Measurements from ENCODE around the gene ANKRD10. TPM values are rescaled to one million over a fixed set of nuclear protein-coding genes. Genes with fewer than 3 reads are reported as not detected.

ANKRD10 gene
- total RNA-seq, 1 donor from 2014 or later = 157 TPM

DNA sequence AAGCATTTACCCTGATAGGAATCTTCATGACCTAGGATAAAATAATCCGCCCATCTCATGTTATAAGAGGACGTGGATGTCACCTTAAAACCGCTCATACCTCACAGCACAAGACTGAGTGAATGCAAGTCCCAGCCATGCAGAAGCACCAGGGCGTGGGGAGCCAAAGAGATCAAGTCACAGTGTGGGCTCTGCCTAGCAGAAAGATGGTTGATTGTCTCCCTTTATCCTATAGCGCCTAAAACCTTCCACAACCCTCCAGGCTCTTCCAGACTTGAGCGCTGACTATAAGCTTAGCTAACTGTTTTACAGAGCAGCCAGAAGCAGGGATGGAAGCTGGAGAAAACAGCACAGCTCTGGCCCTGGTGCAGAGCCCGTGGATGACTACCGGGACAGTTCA lies 6.8 kb upstream of the ANKRD10 start:
- Histone ChIP-seq H4K20me1 (ENCODE audit: insufficient read depth, low read length) (no peaks in the 10 kb centered on the region), H3K27ac (ENCODE audit: low read depth, low read length) (no peak overlapping the region), H3K27me3 (ENCODE audit: insufficient read depth, low read length) (peaks cover 11% of the 10 kb centered on the region), H3K9ac (ENCODE audit: low read length) (no peak overlapping the region), H3K4me3 (ENCODE audit: insufficient read depth, low read depth, low read length) (no peak overlapping the region), H3K79me2 (ENCODE audit: insufficient read depth, low read length) (no peaks in the 10 kb centered on the region), H3K36me3 (ENCODE audit: insufficient read depth, low read length) (no peaks in the 10 kb centered on the region), H3K4me2 (ENCODE audit: low read length) (no peak overlapping the region), H3K9me3 (ENCODE audit: insufficient read depth, low read depth, low read length) (no peaks in the 10 kb centered on the region), H2AFZ (ENCODE audit: low read depth, low read length) (no peak overlapping the region), H3K4me1 (ENCODE audit: insufficient read depth, low read length) (peaks cover 4% of the 10 kb centered on the region)
- no peak for DNase-seq (ENCODE audit: low read depth)
- TF ChIP-seq EZH2 (IDR thresholded peaks at IDR 0.05; ENCODE audit: insufficient read depth, low read length) = no peak
- TF ChIP-seq, protein P1, sequence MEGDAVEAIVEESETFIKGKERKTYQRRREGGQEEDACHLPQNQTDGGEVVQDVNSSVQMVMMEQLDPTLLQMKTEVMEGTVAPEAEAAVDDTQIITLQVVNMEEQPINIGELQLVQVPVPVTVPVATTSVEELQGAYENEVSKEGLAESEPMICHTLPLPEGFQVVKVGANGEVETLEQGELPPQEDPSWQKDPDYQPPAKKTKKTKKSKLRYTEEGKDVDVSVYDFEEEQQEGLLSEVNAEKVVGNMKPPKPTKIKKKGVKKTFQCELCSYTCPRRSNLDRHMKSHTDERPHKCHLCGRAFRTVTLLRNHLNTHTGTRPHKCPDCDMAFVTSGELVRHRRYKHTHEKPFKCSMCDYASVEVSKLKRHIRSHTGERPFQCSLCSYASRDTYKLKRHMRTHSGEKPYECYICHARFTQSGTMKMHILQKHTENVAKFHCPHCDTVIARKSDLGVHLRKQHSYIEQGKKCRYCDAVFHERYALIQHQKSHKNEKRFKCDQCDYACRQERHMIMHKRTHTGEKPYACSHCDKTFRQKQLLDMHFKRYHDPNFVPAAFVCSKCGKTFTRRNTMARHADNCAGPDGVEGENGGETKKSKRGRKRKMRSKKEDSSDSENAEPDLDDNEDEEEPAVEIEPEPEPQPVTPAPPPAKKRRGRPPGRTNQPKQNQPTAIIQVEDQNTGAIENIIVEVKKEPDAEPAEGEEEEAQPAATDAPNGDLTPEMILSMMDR (IDR thresholded peaks at IDR 0.05; ENCODE audit: insufficient read depth, low read depth, low read length) = no peak
- Mint-ChIP-seq H3K4me1 (ENCODE audit: low read depth, unreplicated experiment) (peaks cover 11% of the 10 kb centered on the region), H3K27ac (ENCODE audit: unreplicated experiment) (no peak overlapping the region), H3K27me3 (ENCODE audit: low read depth, unreplicated experiment) (peaks cover 18% of the 10 kb centered on the region), H3K36me3 (ENCODE audit: low read depth, unreplicated experiment) (peaks cover 3% of the 10 kb centered on the region), H3K9me3 (ENCODE audit: unreplicated experiment) (peaks cover 2% of the 10 kb centered on the region), H3K4me3 (ENCODE audit: unreplicated experiment) (no peak overlapping the region)
- FAIRE-seq = no peak

DNA sequence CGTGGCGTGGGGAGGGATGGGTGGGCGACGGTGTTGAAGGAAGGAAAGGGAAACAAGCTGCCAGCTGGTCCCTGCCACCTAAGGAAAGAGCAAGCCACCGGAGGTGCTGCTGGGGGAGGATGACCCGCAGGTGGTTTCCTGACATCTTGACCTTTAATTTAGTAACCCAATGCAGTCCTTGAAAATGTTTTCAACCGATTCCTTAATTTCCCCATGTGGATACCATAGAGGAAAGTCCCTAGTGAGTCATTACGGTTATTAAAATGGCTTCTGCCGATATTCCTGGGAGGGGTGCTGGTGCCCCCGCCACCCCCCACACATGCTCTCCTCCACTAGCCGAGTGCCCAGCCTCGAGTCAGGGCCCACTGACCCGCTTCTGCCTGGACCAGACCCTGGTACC lies 6.3 kb upstream of the ANKRD10 start:
- H3K4me1 Mint-ChIP-seq (ENCODE audit: low read depth, unreplicated experiment) = peaks cover 14% of the 10 kb centered on the region
- Histone ChIP-seq H3K4me3 (ENCODE audit: insufficient read depth, low read depth, low read length) (no peak overlapping the region), H3K4me2 (ENCODE audit: low read length) (no peak overlapping the region), H3K79me2 (ENCODE audit: insufficient read depth, low read length) (no peaks in the 10 kb centered on the region), H4K20me1 (ENCODE audit: insufficient read depth, low read length) (no peaks in the 10 kb centered on the region), H3K9ac (ENCODE audit: low read length) (no peak overlapping the region), H3K36me3 (ENCODE audit: insufficient read depth, low read length) (no peaks in the 10 kb centered on the region), H3K27me3 (ENCODE audit: insufficient read depth, low read length) (peaks cover 11% of the 10 kb centered on the region), H2AFZ (ENCODE audit: low read depth, low read length) (no peak overlapping the region), H3K4me1 (ENCODE audit: insufficient read depth, low read length) (peaks cover 9% of the 10 kb centered on the region), H3K9me3 (ENCODE audit: insufficient read depth, low read depth, low read length) (no peaks in the 10 kb centered on the region), H3K27ac (ENCODE audit: low read depth, low read length) (no peak overlapping the region)
- peaks cover 2% of the 10 kb centered on the region for H3K9me3 Mint-ChIP-seq (ENCODE audit: unreplicated experiment)
- peaks cover 3% of the 10 kb centered on the region for H3K36me3 Mint-ChIP-seq (ENCODE audit: low read depth, unreplicated experiment)
- DNase-seq (ENCODE audit: low read depth) = no peak
- TF ChIP-seq, protein P1 (IDR thresholded peaks at IDR 0.05; ENCODE audit: insufficient read depth, low read depth, low read length) = no peak
- TF ChIP-seq EZH2 (IDR thresholded peaks at IDR 0.05; ENCODE audit: insufficient read depth, low read length) = no peak
- H3K27me3 Mint-ChIP-seq (ENCODE audit: low read depth, unreplicated experiment) = peaks cover 18% of the 10 kb centered on the region
- FAIRE-seq = no peak
- H3K4me3 Mint-ChIP-seq (ENCODE audit: unreplicated experiment) = no peak overlapping the region
- H3K27ac Mint-ChIP-seq (ENCODE audit: unreplicated experiment) = no peak overlapping the region

DNA sequence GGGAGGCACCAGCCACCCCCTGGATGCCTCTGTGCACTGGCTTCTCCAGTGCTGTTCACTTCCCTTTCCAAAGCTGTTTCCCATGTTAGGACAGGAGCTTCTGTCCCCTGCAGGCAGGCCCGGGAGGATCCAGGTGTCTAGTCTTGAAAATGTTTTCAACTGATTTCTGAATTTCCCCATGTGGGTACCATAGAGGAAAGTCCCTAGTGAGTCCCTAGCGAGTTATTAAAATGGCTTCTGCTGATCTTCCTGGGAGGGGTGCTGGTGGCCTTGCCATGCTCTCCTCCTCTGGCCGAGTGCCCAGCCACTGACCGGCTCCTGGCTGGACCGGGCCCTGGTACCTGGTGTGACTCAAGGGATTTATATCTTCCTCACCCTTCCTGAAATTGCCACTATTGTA lies 5.2 kb upstream of the ANKRD10 start:
- Histone ChIP-seq H4K20me1 (ENCODE audit: insufficient read depth, low read length) (no peaks in the 10 kb centered on the region), H3K9ac (ENCODE audit: low read length) (no peak overlapping the region), H3K27ac (ENCODE audit: low read depth, low read length) (no peak overlapping the region), H3K36me3 (ENCODE audit: insufficient read depth, low read length) (no peaks in the 10 kb centered on the region), H3K4me1 (ENCODE audit: insufficient read depth, low read length) (peaks cover 13% of the 10 kb centered on the region), H3K27me3 (ENCODE audit: insufficient read depth, low read length) (peaks cover 11% of the 10 kb centered on the region), H3K79me2 (ENCODE audit: insufficient read depth, low read length) (no peaks in the 10 kb centered on the region), H3K9me3 (ENCODE audit: insufficient read depth, low read depth, low read length) (no peaks in the 10 kb centered on the region), H3K4me3 (ENCODE audit: insufficient read depth, low read depth, low read length) (no peak overlapping the region), H2AFZ (ENCODE audit: low read depth, low read length) (no peak overlapping the region), H3K4me2 (ENCODE audit: low read length) (no peak overlapping the region)
- no peak for DNase-seq (ENCODE audit: low read depth)
- Mint-ChIP-seq H3K4me3 (ENCODE audit: unreplicated experiment) (no peak overlapping the region), H3K27ac (ENCODE audit: unreplicated experiment) (no peak overlapping the region), H3K36me3 (ENCODE audit: low read depth, unreplicated experiment) (peaks cover 3% of the 10 kb centered on the region), H3K4me1 (ENCODE audit: low read depth, unreplicated experiment) (peaks cover 14% of the 10 kb centered on the region), H3K9me3 (ENCODE audit: unreplicated experiment) (peaks cover 2% of the 10 kb centered on the region), H3K27me3 (ENCODE audit: low read depth, unreplicated experiment) (peaks cover 18% of the 10 kb centered on the region)
- TF ChIP-seq EZH2 (IDR thresholded peaks at IDR 0.05; ENCODE audit: insufficient read depth, low read length) = no peak
- TF ChIP-seq, protein P1 (IDR thresholded peaks at IDR 0.05; ENCODE audit: insufficient read depth, low read depth, low read length) = no peak
- FAIRE-seq = no peak
